ENCODE measurements around the gene METTL3. TPM values are rescaled to one million over a fixed set of nuclear protein-coding genes. Genes with fewer than 3 reads are reported as not detected.

METTL3 gene
- total and polyA plus RNA-seq, 2 of the 13 experiments (the other 11 are each of a cell fraction or from before 2014, with no cell fraction given), result 123 to 130 TPM

DNA sequence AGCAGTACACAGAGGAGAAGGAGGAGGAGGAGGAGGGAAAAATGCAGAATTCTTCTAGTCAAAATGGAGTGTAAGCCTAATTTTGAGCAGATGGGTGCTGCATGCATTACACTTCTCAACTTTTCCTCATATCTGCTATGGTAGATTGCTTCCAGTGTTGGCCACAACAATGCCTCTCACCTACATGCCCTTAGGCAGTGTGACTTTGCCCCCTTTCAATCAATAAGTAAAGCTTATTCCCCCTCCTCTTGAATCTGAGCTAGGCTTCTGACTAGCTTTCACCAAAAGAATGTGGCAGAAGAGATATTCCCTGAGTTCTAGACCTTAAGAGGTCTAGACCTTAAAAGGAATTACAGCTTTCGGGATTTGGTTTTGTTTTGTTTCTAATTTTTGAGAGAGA lies 3.2 kb upstream of the METTL3 start:
- DNase-seq (ENCODE audit: low spot score), result no peak
- ChIA-PET POLR2A (interaction anchor here (1.0 to 5.0 kb wide), 3 partner anchors 10 to 58 kb away, joined by 4 to 173 read pairs (median 4); partner anchors contain the start of genes CHD8 and SALL2), CTCF (ENCODE audit: low intra/inter-chr PET ratio, low total read pairs) (no interaction called here)
- no peak overlapping the region for H2AFZ ChIP-seq (ENCODE audit: low read length)
- peaks cover 17% of the 10 kb centered on the region for H3K79me2 ChIP-seq (ENCODE audit: insufficient read depth, low read length)
- H3K4me3 ChIP-seq (replicated peaks in 1 of 3; ENCODE audit: insufficient read depth in 1 of 3, low read depth in 2 of 3, low read length in 3 of 3), result no peak overlapping the region
- no peaks in the 10 kb centered on the region for H3K36me3 ChIP-seq (replicated peaks in 1 of 2; ENCODE audit: control insufficient read depth in 1 of 2, insufficient read depth in 2 of 2, low read length in 2 of 2)
- no peaks in the 10 kb centered on the region for H3K9me3 ChIP-seq (ENCODE audit: low read length)
- intact Hi-C loops (cut with micrococcal nuclease; ENCODE audit: unreplicated experiment), result no loop called here
- H3K9ac ChIP-seq (ENCODE audit: insufficient read depth, low read depth, low read length), result no peak overlapping the region
- peak; percentile 7; the same call in 2 of the 3 replicates for ATAC-seq
- 73% methylated on average over 1 of the region's 1 CpG for WGBS (ENCODE audit: low lambda C conversion rate)
- no peaks in the 10 kb centered on the region for H4K20me1 ChIP-seq (ENCODE audit: insufficient read depth, low read length)
- in situ Hi-C loops (cut with HindIII; ENCODE audit: extremely low pct_ligation_motif_present, low pct_unique_long_range_greater_than_20kb), result no loop called here
- BruUV-seq (replicated peaks), result no TSS peak
- FAIRE-seq, result no peak
- H3K27ac ChIP-seq (ENCODE audit: extremely low read length, insufficient read depth, low read length), result peak overlapping the region; percentile 8
- peak overlapping the region; percentile 26; the same call in 1 of the 2 replicates for H3K4me2 ChIP-seq (ENCODE audit: low read depth, low read length)
- H3K4me1 ChIP-seq (ENCODE audit: insufficient read depth, low read length), result peaks cover 46% of the 10 kb centered on the region
- H3K27me3 ChIP-seq (ENCODE audit: control insufficient read depth in 1 of 2, insufficient read depth in 2 of 2, low read length in 2 of 2), result no peaks in the 10 kb centered on the region; a peak in 1 of 5 replicates
- TF ChIP-seq ZBTB3 (CRISPR knock-in tag; IDR thresholded peaks at IDR 0.05; ENCODE audit: borderline replicate concordance, low read depth) (no peak), PAWR (CRISPR knock-in tag; IDR thresholded peaks at IDR 0.05; ENCODE audit: borderline replicate concordance) (no peak), ZNF713 (CRISPR knock-in tag; IDR thresholded peaks at IDR 0.05) (no peak), DNMT3B (CRISPR knock-in tag; conservative IDR thresholded peaks at IDR 0.05) (no peak), ZNF383 (CRISPR knock-in tag; IDR thresholded peaks at IDR 0.05; ENCODE audit: borderline replicate concordance) (no peak), ZNF234 (CRISPR knock-in tag; conservative IDR thresholded peaks at IDR 0.05) (no peak), MEF2D (CRISPR knock-in tag; IDR thresholded peaks at IDR 0.05) (no peak), POLR2G (IDR thresholded peaks at IDR 0.05; ENCODE audit: low read depth, low read length) (no peak), NR0B2 (CRISPR knock-in tag; IDR thresholded peaks at IDR 0.05) (no peak), GATAD2A (CRISPR knock-in tag; IDR thresholded peaks at IDR 0.05) (peak; percentile 25; the same call in 1 of the 2 replicates), SMC3 (IDR thresholded peaks at IDR 0.05; ENCODE audit: low read length) (no peak), HNF4A (CRISPR knock-in tag; IDR thresholded peaks at IDR 0.05) (peak; percentile 53), GMEB1 (CRISPR knock-in tag; IDR thresholded peaks at IDR 0.05; ENCODE audit: borderline replicate concordance) (no peak), ZNF280D (CRISPR knock-in tag; IDR thresholded peaks at IDR 0.05) (no peak), NONO (IDR thresholded peaks at IDR 0.05) (no peak), NONO (CRISPR knock-in tag; conservative IDR thresholded peaks at IDR 0.05) (0 out of 2 replicates have a peak, but pooled peaks have one; percentile 32), ZNF670 (CRISPR knock-in tag; IDR thresholded peaks at IDR 0.05; ENCODE audit: borderline replicate concordance) (no peak), ZHX1 (CRISPR knock-in tag; IDR thresholded peaks at IDR 0.05; ENCODE audit: low read depth) (no peak)
